T-helper 1 cell treated with Interleukin-12 subunit alpha and Interleukin-12 subunit beta and Interleukin-4 antibody, amounts not matched to agents 30 ng/mL and 1 ng/mL, for 36 hours (primary cell): Measurements from ENCODE around the gene C5orf15. TPM values are rescaled to one million over a fixed set of nuclear protein-coding genes. Genes with fewer than 3 reads are reported as not detected.
"Not testable (repeated sequence)": the region's sequence is repeated elsewhere in the genome, so short reads cannot be mapped to it uniquely, and the experiment has no call there.

Experiments
- intact Hi-C: fragments of 100-400 bp; cut with micrococcal nuclease; formaldehyde crosslinking; loops from one replicate; pipeline ENCODE4 v1.15.1; 2024
- total RNA-seq: library from RNA; stranded (reverse); gene quantifications from 2 replicates; pipeline ENCODE4 v1.2.3, GENCODE V29; 2022

Gene C5orf15
- total RNA-seq, 1 donor from 2014 or later = 31.7 TPM

GRCh38 chr5:133941456-133942196 is 26.8 kb downstream of the C5orf15 start:
- intact Hi-C loops = no loop called here

GRCh38 chr5:133939668-133940067 is 28.8 kb downstream of the C5orf15 start:
- intact Hi-C loops = no loop called here

GRCh38 chr5:133938929-133939328 is 29.5 kb downstream of the C5orf15 start:
- intact Hi-C loops = no loop called here

- intact Hi-C loops = no loop called here
Observed at GRCh38 chr5:133938039-133938821, 30.2 kb downstream of the C5orf15 start.

GRCh38 chr5:133937628-133938027 is 30.8 kb downstream of the C5orf15 start:
- intact Hi-C loops = not testable (repeated sequence)

GRCh38 chr5:133936651-133937015 is 31.8 kb downstream of the C5orf15 start:
- intact Hi-C loops = no loop called here

GRCh38 chr5:133935991-133936650 is 32.3 kb downstream of the C5orf15 start:
- intact Hi-C loops = not testable (repeated sequence)

GRCh38 chr5:133935667-133935940 is 32.8 kb downstream of the C5orf15 start:
- intact Hi-C loops = no loop called here

- intact Hi-C loops = no loop called here
Observed at GRCh38 chr5:133934822-133935666, 33.4 kb downstream of the C5orf15 start.

GRCh38 chr5:133934311-133934710 is 34.1 kb downstream of the C5orf15 start:
- intact Hi-C loops = no loop called here

GRCh38 chr5:133933670-133934295 is 34.6 kb downstream of the C5orf15 start:
- intact Hi-C loops = no loop called here

GRCh38 chr5:133933169-133933509 is 35.3 kb downstream of the C5orf15 start:
- intact Hi-C loops = no loop called here

GRCh38 chr5:133932441-133933168 is 35.8 kb downstream of the C5orf15 start:
- intact Hi-C loops = no loop called here

GRCh38 chr5:133931546-133931945 is 36.9 kb downstream of the C5orf15 start:
- intact Hi-C loops = no loop called here

GRCh38 chr5:133930813-133931090 is 37.7 kb downstream of the C5orf15 start:
- intact Hi-C loops = loop anchor here (1.0 kb wide), 2 partner anchors 38 to 296 kb away; partner anchors contain the start of genes C5orf15 and PPP2CA

- intact Hi-C loops = loop anchor here (1.0 kb wide), 2 partner anchors 38 to 296 kb away; partner anchors contain the start of genes C5orf15 and PPP2CA
Observed at GRCh38 chr5:133930061-133930812, 38.2 kb downstream of the C5orf15 start.

GRCh38 chr5:133928587-133929393 is 39.6 kb downstream of the C5orf15 start:
- intact Hi-C loops = no loop called here

GRCh38 chr5:133927300-133928180 is 40.9 kb downstream of the C5orf15 start:
- intact Hi-C loops = no loop called here
